Neuronal stem cell (in vitro differentiated cells): ENCODE measurements around the gene VSX2. TPM values are rescaled to one million over a fixed set of nuclear protein-coding genes. Genes with fewer than 3 reads are reported as not detected.

Experiments
- DNase-seq: peaks from one replicate; pipeline ENCODE4 v3.0.0-alpha.2; 2013; ENCODE audit warnings: low spot score
- H2AFZ ChIP-seq: one replicate; pipeline ENCODE4 v1.6.1; 2013; ENCODE audit warnings: mild to moderate bottlenecking, low read length, inconsistent platforms
- H2AK5ac ChIP-seq: 2 replicates; pipeline ENCODE4 v1.6.1; 2013; ENCODE audit warnings: low read depth, mild to moderate bottlenecking, inconsistent platforms, low read length, moderate library complexity, mixed read lengths
- H2BK120ac ChIP-seq: 2 replicates; pipeline ENCODE4 v1.6.1; 2013; ENCODE audit warnings: low read depth, mild to moderate bottlenecking, inconsistent platforms, low read length, moderate library complexity, mixed read lengths
- H2BK12ac ChIP-seq: one replicate; pipeline ENCODE4 v1.6.1; 2013; ENCODE audit warnings: low read length, inconsistent platforms
- H2BK15ac ChIP-seq: 2 replicates; pipeline ENCODE4 v1.6.1; 2013; ENCODE audit warnings: mild to moderate bottlenecking, low read length, inconsistent platforms, mixed read lengths
- H2BK5ac ChIP-seq: one replicate; pipeline ENCODE4 v1.6.1; 2013; ENCODE audit warnings: inconsistent platforms, mild to moderate bottlenecking, low read length, moderate library complexity
- H3K14ac ChIP-seq: one replicate; pipeline ENCODE4 v1.6.1; 2013; ENCODE audit warnings: low read length, inconsistent platforms
- H3K18ac ChIP-seq: 2 replicates; pipeline ENCODE4 v1.6.1; 2013; ENCODE audit warnings: low read length, inconsistent platforms
- H3K23ac ChIP-seq: 2 replicates; pipeline ENCODE4 v1.6.1; 2013; ENCODE audit warnings: low read depth, mild to moderate bottlenecking, mixed read lengths, low read length, inconsistent platforms; ENCODE audit not compliant: poor library complexity
- H3K27ac ChIP-seq: replicated peaks from 3 replicates; pipeline ENCODE4 v1.5.1; 2013; ENCODE audit warnings: low read length, inconsistent platforms
- H3K27me3 ChIP-seq, 3 experiments: 2 replicates each; pipeline ENCODE4 v1.6.1; 2013; ENCODE audit warnings: low read length in 3 of 3, mild to moderate bottlenecking in 2 of 3, inconsistent platforms in 1 of 3, low read depth in 1 of 3, mixed read lengths in 1 of 3, moderate library complexity in 1 of 3; ENCODE audit not compliant: control insufficient read depth in 3 of 3, insufficient read depth in 3 of 3
- H3K36me3 ChIP-seq, 2 donors: replicated peaks in 1 of 2; 2 replicates each; pipeline ENCODE4 v1.6.1; 2013; ENCODE audit warnings: low read length in 2 of 2; ENCODE audit not compliant: control insufficient read depth in 2 of 2, insufficient read depth in 2 of 2
- H3K4ac ChIP-seq: 2 replicates; pipeline ENCODE4 v1.6.1; 2013; ENCODE audit warnings: inconsistent platforms, mild to moderate bottlenecking, low read length, moderate library complexity
- H3K4me1 ChIP-seq, 2 donors: 1 replicate in 1 of 2; 2 replicates in 1 of 2; pipeline ENCODE4 v1.6.1; 2013; ENCODE audit warnings: low read length in 2 of 2, low read depth in 1 of 2; ENCODE audit not compliant: control insufficient read depth in 2 of 2, insufficient read depth in 1 of 2
- H3K4me2 ChIP-seq: one replicate; pipeline ENCODE4 v1.6.1; 2013; ENCODE audit warnings: mild to moderate bottlenecking, low read length, inconsistent platforms; ENCODE audit not compliant: insufficient read depth, poor library complexity, severe bottlenecking
- H3K4me3 ChIP-seq, 2 donors: 2 replicates each; pipeline ENCODE4 v1.5.1; 2013; ENCODE audit warnings: low read length in 2 of 2, mild to moderate bottlenecking in 2 of 2, inconsistent platforms in 1 of 2, moderate library complexity in 1 of 2
- H3K79me1 ChIP-seq: one replicate; pipeline ENCODE4 v1.6.1; 2013; ENCODE audit warnings: low read depth, mild to moderate bottlenecking, inconsistent platforms, low read length, moderate library complexity
- H3K9ac ChIP-seq: one replicate; pipeline ENCODE4 v1.6.1; 2013; ENCODE audit warnings: mild to moderate bottlenecking, low read depth, low read length, inconsistent platforms; ENCODE audit not compliant: poor library complexity
- H3K9me3 ChIP-seq, 2 donors: replicated peaks in 1 of 2; 2 replicates each; pipeline versions ENCODE3 to v1.6.1; 2013; ENCODE audit warnings: low read length in 2 of 2, mild to moderate bottlenecking in 2 of 2, inconsistent platforms in 1 of 2, low read depth in 1 of 2, mixed read lengths in 1 of 2, moderate library complexity in 1 of 2; ENCODE audit not compliant: control insufficient read depth in 2 of 2, insufficient read depth in 1 of 2
- H4K8ac ChIP-seq: one replicate; pipeline ENCODE4 v1.6.1; 2013; ENCODE audit warnings: low read depth, mild to moderate bottlenecking, inconsistent platforms, low read length, moderate library complexity
- H4K91ac ChIP-seq: one replicate; pipeline ENCODE4 v1.6.1; 2013; ENCODE audit warnings: low read length, low read depth, mild to moderate bottlenecking, inconsistent platforms; ENCODE audit not compliant: poor library complexity
- WGBS, 2 donors: extraction: QIAGEN DNeasy Blood & Tissue Kit; methylation state at CpG; one replicate each; pipeline ENCODE4 v1.1.7; 2013; ENCODE audit warnings: missing lambda C conversion rate in 2 of 2, mixed read lengths in 1 of 2; ENCODE audit not compliant: insufficient read length in 2 of 2, insufficient replicate concordance in 1 of 2; ENCODE audit errors: extremely low coverage in 2 of 2; 5-methylcytosine and 5-hydroxymethylcytosine counted together
- small RNA-seq: library from polyadenylated mRNA; stranded (forward); fragments of <200 nt; extraction: miRNeasy Mini kit (QIAGEN cat#:217004); gene quantifications from one replicate; pipeline ENCODE3, GENCODE V24; 2013; ENCODE audit not compliant: insufficient read depth

Gene VSX2

GRCh38 chr14:74309125-74310022 lies 70.1 kb downstream of the VSX2 start:
- Histone ChIP-seq H3K14ac (no peak overlapping the region), H4K91ac (no peak overlapping the region), H3K4me2 (no peak overlapping the region), H3K27ac (no peak overlapping the region), H2BK120ac (no peak overlapping the region), H3K4me1 (no peaks in the 10 kb centered on the region), H3K23ac (no peak overlapping the region), H3K9ac (no peak overlapping the region), H3K18ac (no peak overlapping the region), H2BK15ac (no peak overlapping the region), H4K8ac (no peak overlapping the region), H3K27me3 (no peaks in the 10 kb centered on the region), H2BK12ac (no peak overlapping the region), H3K4ac (no peak overlapping the region), H3K79me1 (no peaks in the 10 kb centered on the region), H2BK5ac (no peak overlapping the region), H3K4me3 (no peak overlapping the region), H3K9me3 (no peaks in the 10 kb centered on the region), H2AFZ (no peak overlapping the region), H2AK5ac (no peak overlapping the region), H3K36me3 (no peaks in the 10 kb centered on the region)
- no CpG with 5 or more reads among the region's 8 CpGs for WGBS, 2 donors
- DNase-seq, result no peak

DNA sequence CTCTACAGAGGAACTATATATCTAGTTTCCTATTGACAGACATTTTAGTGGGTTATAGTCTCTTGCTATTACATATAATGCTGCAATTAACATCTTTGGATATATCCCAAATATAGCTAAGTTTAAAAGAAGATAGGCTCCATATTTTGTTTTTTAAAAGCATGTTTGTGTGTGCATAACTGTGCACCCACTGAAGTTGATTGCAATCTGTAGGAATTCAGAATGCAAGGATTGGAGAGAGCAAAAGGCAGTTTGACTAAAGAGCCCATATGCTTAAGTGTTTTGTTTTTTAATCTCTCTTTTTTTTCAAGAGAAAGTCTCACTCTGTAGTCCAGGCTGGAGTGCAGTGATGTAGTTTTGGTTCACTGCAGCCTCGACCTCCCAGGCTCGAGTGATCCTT lies 72.9 kb downstream of the VSX2 start:
- H3K14ac ChIP-seq, result no peak overlapping the region
- no peak overlapping the region for H3K18ac ChIP-seq
- H2BK15ac ChIP-seq, result no peak overlapping the region
- no peak overlapping the region for H3K23ac ChIP-seq
- no peaks in the 10 kb centered on the region for H3K4me1 ChIP-seq
- no peak overlapping the region for H3K4me3 ChIP-seq
- no peak overlapping the region for H2BK5ac ChIP-seq
- no peak overlapping the region for H3K4me2 ChIP-seq
- no peak for DNase-seq
- H3K79me1 ChIP-seq, result no peaks in the 10 kb centered on the region
- H2AFZ ChIP-seq, result no peak overlapping the region
- no peak overlapping the region for H3K9ac ChIP-seq
- H3K4ac ChIP-seq, result no peak overlapping the region
- no peaks in the 10 kb centered on the region for H3K36me3 ChIP-seq
- H2AK5ac ChIP-seq, result no peak overlapping the region
- no peaks in the 10 kb centered on the region for H3K9me3 ChIP-seq
- no peak overlapping the region for H4K91ac ChIP-seq
- no peak overlapping the region for H2BK120ac ChIP-seq
- H3K27ac ChIP-seq, result no peak overlapping the region
- no peaks in the 10 kb centered on the region for H3K27me3 ChIP-seq
- H2BK12ac ChIP-seq, result no peak overlapping the region
- WGBS, 2 donors, result no CpG with 5 or more reads among the region's 2 CpGs
- no peak overlapping the region for H4K8ac ChIP-seq

Small RNA genes lying within 50 kb of the gene (small RNA-seq; reads per million reads assigned to genes)
- not detected for gene AC006349.1
